HG03432 (cell line): ENCODE measurements around the gene SH3GLB2.
"Not testable (repeated sequence)": the region's sequence is repeated elsewhere in the genome, so short reads cannot be mapped to it uniquely, and the experiment has no call there.

ENCODE experiments used
- ATAC-seq: cut with Tn5 transposase; IDR thresholded peaks from one replicate; pipeline ENCODE4 v1.9.1; 2021; ENCODE audit warnings: mild to moderate bottlenecking, moderate library complexity; ENCODE audit not compliant: unreplicated experiment

SH3GLB2 gene

GRCh38 chr9:129023036-129023907 lies 4.9 kb downstream of the SH3GLB2 start:
- no peak for ATAC-seq

GRCh38 chr9:129022037-129022436 lies 6.1 kb downstream of the SH3GLB2 start:
- ATAC-seq = no peak

- no peak for ATAC-seq
Measured at GRCh38 chr9:129021091-129021490, 7.0 kb downstream of the SH3GLB2 start.

DNA sequence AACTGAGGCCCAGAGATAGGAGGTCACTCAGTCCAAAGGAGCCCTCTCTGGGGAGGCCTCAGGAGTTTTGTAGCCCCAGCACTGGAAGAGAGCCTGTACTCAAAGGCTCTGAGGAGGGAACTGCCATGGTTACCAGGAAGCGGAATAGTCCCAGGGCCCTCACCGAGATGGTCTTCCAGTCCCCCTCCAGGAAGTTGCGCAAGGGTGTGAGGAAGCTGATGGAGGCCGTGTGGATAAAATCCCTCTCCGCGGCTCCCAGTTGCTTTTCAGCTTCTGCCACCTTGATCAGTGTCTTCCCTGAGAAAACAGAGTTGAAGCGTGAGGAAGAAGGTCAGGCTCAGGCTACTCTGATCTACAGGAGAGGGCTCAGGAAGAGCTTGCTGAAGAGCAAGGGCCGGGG lies 13.5 kb downstream of the SH3GLB2 start:
- no peak for ATAC-seq

DNA sequence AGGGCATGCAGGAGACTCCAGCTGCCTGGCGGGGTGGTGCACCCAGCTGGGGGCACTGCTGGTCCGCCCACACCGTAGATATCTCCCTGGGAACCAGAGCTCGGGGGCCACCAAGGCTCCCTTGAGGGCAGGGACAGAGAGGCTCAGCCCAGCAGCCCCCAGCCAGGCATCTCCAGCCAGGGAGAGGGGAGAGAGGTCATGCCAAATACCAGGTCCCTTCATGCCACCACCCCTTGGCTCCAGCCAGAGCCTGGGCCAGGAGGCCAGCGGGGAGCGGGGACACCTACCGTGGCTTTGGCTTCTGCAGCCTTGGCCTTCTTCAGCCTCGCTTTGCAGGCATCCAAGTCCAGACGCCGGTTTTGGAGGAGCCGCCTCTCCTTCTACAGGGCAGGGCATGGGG lies 14.0 kb downstream of the SH3GLB2 start:
- ATAC-seq = no peak

DNA sequence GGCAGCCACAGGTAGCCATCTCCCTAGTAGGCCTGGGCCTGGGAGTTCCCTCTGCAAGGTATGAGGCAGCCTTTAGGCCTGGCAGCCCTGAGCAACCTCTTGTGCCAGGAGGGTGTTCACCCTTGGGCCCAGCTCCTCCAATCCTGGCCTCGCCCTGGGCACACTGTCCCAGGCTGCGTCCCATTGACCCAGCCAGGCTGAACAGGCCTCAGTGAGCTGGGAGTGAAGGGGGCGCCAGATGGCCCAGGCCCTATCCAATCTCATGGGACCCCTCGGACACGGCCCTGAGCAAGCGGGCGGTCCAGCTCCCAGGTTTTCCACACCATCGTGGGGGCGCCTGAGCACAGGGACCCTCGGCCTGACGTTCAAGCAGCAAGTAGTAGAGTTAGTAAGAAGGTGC lies 14.5 kb downstream of the SH3GLB2 start:
- ATAC-seq = no peak

DNA sequence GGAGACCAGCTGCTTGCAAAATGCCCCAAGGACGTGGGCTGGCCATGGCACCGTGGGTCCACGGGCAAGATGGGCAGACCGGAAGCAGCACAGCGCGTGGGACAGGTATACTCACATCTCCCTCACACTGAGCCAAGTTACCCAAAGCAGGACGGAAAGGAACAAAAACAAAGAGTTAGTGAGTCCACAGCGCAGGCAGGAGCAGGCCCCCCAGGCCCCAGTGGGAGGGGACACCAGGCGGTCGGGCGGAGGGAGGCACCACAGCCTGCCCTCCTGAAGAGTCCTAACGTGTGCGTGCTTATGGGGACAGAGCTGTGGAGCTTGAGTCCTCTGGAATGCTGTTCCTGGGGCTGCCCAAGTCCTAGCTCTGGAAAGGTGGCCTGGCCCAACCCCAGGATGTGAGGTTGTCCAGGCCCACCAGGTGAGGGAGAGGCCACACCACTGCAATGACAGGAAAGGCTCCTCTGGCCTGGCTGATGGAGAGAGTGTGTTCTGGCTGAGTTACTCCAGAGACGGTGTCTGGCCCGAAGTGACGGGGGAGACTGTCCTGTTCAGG lies 15.2 kb downstream of the SH3GLB2 start:
- ATAC-seq = no peak

DNA sequence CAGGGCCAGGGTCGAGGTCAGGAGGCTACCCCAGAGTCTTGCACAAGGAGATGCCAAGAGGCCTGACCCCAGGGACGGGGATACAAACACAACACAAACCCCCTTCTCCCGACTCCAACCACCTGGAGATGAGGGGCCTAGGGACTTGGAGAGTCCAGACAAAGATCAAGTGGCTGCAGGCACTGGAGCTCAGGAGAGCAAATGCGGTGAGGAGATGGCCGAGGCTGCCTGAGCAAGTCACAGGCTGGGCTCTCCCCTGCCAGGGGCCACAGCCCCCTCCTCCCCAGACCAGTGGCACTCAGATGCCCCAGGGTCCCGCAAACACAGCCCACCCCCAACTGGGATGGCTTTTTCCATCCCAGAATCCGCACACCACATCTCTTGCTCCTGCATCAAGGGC lies 15.8 kb downstream of the SH3GLB2 start:
- ATAC-seq = no peak

DNA sequence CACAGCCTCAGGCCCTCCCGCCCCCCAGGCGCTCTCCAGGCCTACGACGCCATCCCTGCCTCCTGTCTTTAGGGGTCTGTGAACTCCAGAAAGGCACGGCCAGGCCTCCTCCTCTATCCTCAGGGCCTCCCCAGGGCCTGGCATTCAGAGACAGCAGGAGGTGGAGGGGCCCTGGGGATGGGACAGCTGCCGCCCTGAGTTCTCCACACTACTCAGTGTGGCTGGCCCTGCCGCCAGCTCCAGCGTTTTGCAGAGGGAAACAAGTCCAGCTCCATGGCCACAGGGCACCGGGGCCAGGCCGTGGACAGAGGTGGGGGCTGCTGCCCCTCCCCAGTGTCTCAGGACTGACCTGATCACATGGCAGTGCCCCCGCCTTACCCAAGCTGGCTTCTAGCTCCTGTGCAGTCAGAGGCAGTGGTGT lies 16.4 kb downstream of the SH3GLB2 start:
- ATAC-seq = no peak

- no peak for ATAC-seq
Measured at GRCh38 chr9:129011170-129011569, 17.0 kb downstream of the SH3GLB2 start.

DNA sequence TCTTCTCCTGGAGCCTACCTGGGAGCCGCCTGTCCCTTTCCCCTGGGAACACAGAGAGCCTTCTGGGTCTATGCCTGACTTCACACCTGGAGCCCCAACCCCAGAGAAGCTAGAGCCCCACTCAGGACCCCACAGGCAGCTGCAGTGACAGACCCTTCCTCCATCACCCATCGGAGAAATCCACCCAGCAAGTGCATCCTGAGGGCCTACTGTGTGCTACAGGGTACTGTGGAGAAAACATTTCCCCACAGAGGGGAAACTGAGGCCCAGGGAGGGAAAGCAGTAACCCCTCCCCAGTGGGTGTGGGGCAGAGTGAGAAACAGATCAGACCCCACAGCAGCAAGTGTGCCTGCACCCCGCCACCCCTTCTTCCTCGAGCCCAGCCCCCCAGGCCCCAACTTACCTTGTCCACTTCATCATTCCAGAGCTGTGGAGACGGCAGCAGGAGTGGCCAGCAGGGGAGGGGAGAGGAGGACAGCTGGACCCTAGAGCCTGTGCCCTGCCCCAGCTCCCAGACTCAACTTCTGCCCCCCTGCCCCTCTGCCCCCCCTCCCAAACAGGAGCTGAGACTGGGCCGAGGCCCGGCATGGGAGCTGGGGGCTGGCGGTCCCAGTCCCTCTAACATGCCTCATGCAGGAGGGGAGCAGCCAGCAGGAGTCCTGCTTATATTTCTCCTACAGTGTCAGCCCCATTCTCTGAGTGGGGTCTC lies 17.7 kb downstream of the SH3GLB2 start:
- ATAC-seq = no peak

DNA sequence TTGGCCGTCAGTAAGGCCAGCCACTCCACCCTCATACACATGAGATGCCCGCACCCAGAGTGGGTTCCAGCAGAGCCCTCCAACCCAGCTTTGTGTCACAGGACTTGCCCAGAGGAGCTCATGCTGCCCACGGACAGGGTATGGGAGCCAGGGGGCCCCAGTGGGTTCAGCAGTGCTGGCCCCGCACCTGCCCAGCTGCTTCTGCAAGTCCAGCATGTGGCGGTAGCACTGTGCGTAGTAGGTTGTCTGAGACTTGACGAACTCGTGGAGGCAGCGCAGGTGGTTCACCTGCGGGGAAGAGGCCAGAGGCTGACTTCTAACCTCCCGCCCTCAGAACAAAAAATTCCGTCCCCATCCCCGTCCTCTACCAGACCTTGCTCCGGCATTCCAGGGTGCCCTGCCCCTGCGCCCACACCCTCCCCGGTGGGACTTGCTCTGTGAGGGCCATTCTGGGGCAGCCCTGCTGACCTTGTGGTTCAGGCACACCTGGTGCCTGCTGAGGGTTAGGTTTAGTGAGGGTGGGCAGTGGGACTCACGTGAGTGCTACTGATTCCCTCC lies 18.5 kb downstream of the SH3GLB2 start:
- no peak for ATAC-seq

DNA sequence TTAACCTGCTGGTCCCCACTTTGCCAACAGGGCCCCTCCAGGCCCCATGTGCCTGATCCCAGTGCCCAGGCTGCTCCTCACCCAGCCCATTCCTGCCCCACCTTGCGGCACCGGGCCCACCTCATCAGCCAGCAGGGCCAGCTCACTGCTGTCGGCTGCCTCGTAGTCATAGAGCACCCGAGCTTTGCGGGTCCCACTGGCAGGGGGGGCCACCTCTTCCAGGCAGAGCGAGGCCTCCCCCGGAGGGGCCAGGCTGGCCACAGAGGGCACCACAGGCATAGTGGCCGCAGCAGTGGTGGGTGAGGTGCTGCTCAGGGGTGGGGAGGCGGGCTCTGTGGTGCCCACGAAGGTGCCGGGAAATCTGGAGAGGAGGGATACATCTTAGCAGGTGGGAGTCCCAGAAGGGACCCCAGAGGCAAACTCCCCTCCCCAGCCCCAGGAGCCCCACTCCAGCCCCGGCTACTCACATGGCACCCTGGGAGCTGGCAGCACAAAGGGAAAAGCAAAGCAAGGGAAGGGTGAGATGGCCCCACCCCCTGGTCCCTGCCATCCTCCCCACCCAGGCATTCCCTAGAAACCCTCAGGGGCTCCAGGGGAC lies 19.0 kb downstream of the SH3GLB2 start:
- ATAC-seq = no peak

GRCh38 chr9:129008469-129008965 lies 19.6 kb downstream of the SH3GLB2 start:
- no peak for ATAC-seq

GRCh38 chr9:129007766-129008468 lies 20.2 kb downstream of the SH3GLB2 start:
- no peak for ATAC-seq

GRCh38 chr9:129007035-129007765 lies 20.9 kb downstream of the SH3GLB2 start:
- ATAC-seq = no peak

- ATAC-seq = no peak
Measured at GRCh38 chr9:129006328-129007034, 21.6 kb downstream of the SH3GLB2 start.

DNA sequence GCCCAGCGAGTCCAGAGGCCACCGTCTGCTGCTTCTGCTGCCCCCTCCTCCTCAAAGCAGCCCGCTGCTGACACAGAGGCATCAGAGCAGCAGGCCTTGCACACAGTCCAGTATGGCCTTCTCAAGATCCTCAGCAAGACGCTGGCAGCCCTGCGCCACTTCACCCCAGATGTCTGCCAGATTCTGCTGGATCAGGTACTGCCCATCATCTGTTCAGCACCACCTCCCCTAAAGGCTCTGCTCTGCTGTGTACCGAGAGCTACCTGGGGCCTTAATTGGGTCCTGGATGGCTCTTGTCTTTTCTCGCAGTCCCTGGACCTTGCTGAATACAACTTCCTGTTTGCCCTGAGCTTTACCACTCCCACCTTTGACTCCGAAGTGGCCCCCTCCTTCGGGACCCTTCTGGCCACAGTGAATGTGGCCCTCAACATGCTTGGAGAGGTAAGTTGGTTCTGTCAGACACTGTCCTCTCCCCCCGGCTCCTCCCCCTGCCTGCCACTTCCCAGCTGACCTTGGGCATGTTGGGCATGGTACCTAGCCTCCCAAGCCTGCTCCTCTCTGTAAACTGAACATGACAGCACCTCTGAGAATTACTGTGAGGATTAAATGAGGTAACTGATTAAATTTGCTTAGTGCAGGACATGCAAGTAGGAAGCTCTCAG lies 22.7 kb downstream of the SH3GLB2 start:
- ATAC-seq = no peak

GRCh38 chr9:129004173-129004572 lies 24.0 kb downstream of the SH3GLB2 start:
- not testable (repeated sequence) for ATAC-seq
